ENCODE measurements around the gene MSH6.

The MSH6 gene

DNA sequence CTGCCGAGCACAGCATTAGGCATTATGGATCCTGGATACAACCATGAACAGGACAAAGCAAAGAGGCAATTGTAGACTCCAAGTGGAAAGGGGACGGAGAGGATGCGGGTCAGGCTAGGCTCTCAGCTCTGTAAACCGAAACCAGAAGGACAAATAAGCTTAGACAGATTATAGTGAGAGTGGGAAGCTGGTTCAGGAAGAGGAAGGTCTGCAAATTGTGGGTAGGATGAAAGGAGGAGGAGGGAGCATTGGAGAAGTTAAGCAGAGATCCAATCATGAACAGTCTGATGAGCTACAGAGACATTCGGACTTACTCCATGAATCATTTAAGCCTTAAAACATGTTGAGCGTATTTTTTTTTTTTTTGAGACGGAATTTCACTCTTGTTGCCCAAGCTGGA, 3.0 kb downstream of the MSH6 start:
- peak in 1 of 2 experiments; percentile 29 for DNase-seq (ENCODE audit: low read depth in 1 of 2, low spot score in 1 of 2)
- TF ChIP-seq JUND (IDR thresholded peaks at IDR 0.05; ENCODE audit: low read depth), result no peak
- in situ Hi-C loops (cut with HindIII; ENCODE audit: low pct_unique_long_range_greater_than_20kb, low sequenced_read_pairs), result no loop called here

DNA sequence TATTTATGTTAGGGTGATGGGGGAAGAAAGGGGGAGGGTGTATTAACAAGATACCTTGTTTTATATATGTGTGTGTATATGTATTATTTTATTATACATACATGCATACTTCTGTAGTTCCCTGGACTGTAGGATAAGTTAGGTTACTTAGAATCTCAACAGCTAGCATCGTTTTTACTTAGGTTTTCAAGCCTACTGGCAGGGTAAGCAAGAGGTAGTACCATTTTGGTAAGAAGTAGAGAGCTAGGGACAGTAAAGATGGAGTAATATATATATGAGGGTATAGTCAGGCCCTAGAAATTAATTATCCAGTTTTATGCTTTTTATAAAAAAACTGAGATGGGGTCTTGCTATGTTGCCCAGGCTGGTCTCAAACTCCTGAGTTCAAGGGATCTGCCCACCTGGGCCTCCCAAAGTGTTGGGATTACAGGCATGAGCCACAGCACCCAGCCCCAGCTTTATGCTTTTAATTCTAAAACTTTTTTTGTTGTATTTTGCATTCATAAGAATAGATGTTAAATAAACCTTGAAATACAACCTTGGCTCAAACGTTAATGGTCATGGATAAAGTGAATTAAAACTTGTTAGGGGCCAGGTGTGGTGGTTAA, 13.2 kb downstream of the MSH6 start:
- in situ Hi-C loops (cut with HindIII; ENCODE audit: low pct_unique_long_range_greater_than_20kb, low sequenced_read_pairs), result no loop called here
- DNase-seq (ENCODE audit: low read depth in 1 of 2, low spot score in 1 of 2), result no peak
- TF ChIP-seq JUND (IDR thresholded peaks at IDR 0.05; ENCODE audit: low read depth), result no peak

DNA sequence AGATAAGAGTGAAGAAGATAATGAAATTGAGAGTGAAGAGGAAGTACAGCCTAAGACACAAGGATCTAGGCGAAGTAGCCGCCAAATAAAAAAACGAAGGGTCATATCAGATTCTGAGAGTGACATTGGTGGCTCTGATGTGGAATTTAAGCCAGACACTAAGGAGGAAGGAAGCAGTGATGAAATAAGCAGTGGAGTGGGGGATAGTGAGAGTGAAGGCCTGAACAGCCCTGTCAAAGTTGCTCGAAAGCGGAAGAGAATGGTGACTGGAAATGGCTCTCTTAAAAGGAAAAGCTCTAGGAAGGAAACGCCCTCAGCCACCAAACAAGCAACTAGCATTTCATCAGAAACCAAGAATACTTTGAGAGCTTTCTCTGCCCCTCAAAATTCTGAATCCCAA, 15.7 kb downstream of the MSH6 start:
- DNase-seq (ENCODE audit: low read depth in 1 of 2, low spot score in 1 of 2), result no peak
- in situ Hi-C loops (cut with HindIII; ENCODE audit: low pct_unique_long_range_greater_than_20kb, low sequenced_read_pairs), result no loop called here
- no peak for TF ChIP-seq JUND (IDR thresholded peaks at IDR 0.05; ENCODE audit: low read depth)

DNA sequence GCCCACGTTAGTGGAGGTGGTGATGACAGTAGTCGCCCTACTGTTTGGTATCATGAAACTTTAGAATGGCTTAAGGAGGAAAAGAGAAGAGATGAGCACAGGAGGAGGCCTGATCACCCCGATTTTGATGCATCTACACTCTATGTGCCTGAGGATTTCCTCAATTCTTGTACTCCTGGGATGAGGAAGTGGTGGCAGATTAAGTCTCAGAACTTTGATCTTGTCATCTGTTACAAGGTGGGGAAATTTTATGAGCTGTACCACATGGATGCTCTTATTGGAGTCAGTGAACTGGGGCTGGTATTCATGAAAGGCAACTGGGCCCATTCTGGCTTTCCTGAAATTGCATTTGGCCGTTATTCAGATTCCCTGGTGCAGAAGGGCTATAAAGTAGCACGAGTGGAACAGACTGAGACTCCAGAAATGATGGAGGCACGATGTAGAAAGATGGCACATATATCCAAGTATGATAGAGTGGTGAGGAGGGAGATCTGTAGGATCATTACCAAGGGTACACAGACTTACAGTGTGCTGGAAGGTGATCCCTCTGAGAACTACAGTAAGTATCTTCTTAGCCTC, 16.2 kb downstream of the MSH6 start:
- in situ Hi-C loops (cut with HindIII; ENCODE audit: low pct_unique_long_range_greater_than_20kb, low sequenced_read_pairs), result no loop called here
- DNase-seq (ENCODE audit: low read depth in 1 of 2, low spot score in 1 of 2), result no peak
- TF ChIP-seq JUND (IDR thresholded peaks at IDR 0.05; ENCODE audit: low read depth), result no peak

DNA sequence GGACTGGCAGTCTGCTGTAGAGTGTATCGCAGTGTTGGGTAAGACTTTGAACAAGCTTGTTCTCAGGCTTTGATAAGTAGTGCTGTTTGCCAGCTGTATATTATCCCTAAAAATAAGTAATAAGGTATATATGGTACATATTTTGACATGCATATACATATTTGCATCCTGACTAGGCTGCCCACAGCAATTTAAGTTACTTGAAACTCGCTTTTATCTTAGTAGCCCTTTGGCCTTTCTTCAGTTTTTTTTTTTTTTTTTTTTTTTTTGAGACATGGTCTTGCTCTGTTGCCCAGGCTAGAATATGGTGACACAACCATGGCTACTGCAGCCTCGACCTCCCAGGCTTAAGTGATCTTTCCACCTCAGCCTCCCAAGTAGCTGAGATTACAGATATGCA, 18.2 kb downstream of the MSH6 start:
- in situ Hi-C loops (cut with HindIII; ENCODE audit: low pct_unique_long_range_greater_than_20kb, low sequenced_read_pairs), result no loop called here
- TF ChIP-seq JUND (IDR thresholded peaks at IDR 0.05; ENCODE audit: low read depth), result no peak
- no peak for DNase-seq (ENCODE audit: low read depth in 1 of 2, low spot score in 1 of 2)

DNA sequence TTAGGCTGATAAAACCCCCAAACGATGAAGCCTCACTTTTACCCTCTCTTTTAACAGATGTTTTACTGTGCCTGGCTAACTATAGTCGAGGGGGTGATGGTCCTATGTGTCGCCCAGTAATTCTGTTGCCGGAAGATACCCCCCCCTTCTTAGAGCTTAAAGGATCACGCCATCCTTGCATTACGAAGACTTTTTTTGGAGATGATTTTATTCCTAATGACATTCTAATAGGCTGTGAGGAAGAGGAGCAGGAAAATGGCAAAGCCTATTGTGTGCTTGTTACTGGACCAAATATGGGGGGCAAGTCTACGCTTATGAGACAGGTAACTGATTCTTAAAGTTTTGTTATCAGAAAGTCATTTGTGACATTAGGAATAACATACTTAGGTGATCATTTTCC, 20.4 kb downstream of the MSH6 start:
- no peak for TF ChIP-seq JUND (IDR thresholded peaks at IDR 0.05; ENCODE audit: low read depth)
- in situ Hi-C loops (cut with HindIII; ENCODE audit: low pct_unique_long_range_greater_than_20kb, low sequenced_read_pairs), result no loop called here

GRCh38 chr2:47803770-47804169, 20.8 kb downstream of the MSH6 start:
- no peak for DNase-seq (ENCODE audit: low read depth in 1 of 2, low spot score in 1 of 2)
- no peak for TF ChIP-seq JUND (IDR thresholded peaks at IDR 0.05; ENCODE audit: low read depth)
- in situ Hi-C loops (cut with HindIII; ENCODE audit: low pct_unique_long_range_greater_than_20kb, low sequenced_read_pairs), result no loop called here

More for the DNA sequence above, 20.4 kb downstream of the MSH6 start:
- no peak for DNase-seq (ENCODE audit: low read depth in 1 of 2, low spot score in 1 of 2)

DNA sequence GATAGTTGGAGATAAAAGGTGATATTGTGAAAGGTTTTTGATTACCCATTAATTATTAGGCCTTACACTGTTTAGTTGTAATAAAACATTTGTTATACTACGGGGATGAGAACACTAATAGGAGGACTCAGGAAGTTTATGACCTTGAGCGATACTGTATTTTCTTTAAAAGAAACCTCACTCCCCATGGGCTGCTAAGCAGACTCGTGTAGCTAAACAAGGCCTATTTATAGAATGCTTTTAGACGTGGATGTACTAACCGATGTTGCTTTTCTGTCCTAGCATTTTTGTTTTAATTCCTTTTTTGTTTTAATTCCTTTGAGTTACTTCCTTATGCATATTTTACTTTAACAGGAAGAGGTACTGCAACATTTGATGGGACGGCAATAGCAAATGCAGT, 22.9 kb downstream of the MSH6 start:
- TF ChIP-seq JUND (IDR thresholded peaks at IDR 0.05; ENCODE audit: low read depth), result no peak
- in situ Hi-C loops (cut with HindIII; ENCODE audit: low pct_unique_long_range_greater_than_20kb, low sequenced_read_pairs), result no loop called here
- DNase-seq (ENCODE audit: low read depth in 1 of 2, low spot score in 1 of 2), result no peak

DNA sequence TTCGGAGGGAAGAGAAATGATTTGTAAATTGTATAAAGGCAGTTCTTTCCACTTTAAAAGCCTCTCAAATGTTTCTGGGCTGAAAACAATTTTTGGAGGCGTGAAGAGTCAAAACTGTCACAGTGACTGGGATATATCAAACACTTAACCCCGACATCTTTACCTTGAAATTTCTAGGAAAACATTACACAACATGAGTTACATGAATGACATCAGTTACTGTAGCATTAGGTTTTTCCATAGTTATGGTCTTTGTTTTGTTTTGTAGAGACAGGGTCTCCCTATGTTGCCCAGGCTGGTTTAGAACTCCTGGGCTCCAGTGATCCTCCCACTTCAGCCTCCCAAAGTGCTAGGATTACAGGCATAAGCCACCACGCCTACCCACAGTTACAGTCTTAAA, 25.7 kb downstream of the MSH6 start:
- no peak for TF ChIP-seq JUND (IDR thresholded peaks at IDR 0.05; ENCODE audit: low read depth)
- DNase-seq (ENCODE audit: low read depth in 1 of 2, low spot score in 1 of 2), result no peak
- in situ Hi-C loops (cut with HindIII; ENCODE audit: low pct_unique_long_range_greater_than_20kb, low sequenced_read_pairs), result no loop called here

DNA sequence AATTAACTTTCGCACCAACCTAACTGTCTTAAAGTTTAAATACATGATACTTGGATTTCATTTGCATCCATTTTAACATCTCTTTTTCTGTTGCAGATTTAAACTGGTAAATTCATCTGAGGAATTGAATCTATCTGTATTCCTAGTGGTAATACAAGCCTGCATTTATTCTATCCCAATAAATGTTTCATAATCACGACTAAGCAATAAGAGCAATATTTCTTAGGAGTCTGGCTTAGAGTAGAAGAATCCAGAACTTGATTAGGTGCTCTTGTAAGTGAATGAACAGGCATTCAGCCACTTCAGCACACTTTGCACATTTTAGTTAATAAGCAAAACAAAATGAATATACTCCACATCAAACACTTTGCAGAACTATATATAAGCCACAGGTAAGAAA, 27.0 kb downstream of the MSH6 start:
- in situ Hi-C loops (cut with HindIII; ENCODE audit: low pct_unique_long_range_greater_than_20kb, low sequenced_read_pairs), result no loop called here

DNA sequence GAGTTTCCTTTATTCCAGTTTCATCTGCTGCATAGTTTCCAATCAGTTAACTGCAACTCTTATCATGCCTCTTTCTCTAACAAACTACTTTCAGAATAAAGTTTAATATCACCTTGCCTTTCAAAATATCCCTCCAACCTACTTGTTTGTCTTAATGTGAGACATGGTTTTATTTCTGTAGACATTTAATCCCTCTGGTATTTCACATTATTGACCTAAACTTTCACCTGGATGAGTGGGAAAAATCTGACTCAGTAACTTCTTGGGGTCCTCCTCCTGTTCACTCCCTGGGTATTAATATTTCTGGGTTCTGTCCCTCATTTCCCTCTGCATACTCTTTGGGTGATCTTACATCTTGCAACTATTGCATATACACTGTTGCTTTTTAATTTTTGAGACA, 27.9 kb downstream of the MSH6 start:
- TF ChIP-seq JUND (IDR thresholded peaks at IDR 0.05; ENCODE audit: low read depth), result no peak
- no peak for DNase-seq (ENCODE audit: low read depth in 1 of 2, low spot score in 1 of 2)
- in situ Hi-C loops (cut with HindIII; ENCODE audit: low pct_unique_long_range_greater_than_20kb, low sequenced_read_pairs), result no loop called here

More for the DNA sequence above, 27.0 kb downstream of the MSH6 start:
- TF ChIP-seq JUND (IDR thresholded peaks at IDR 0.05; ENCODE audit: low read depth), result no peak
- DNase-seq (ENCODE audit: low read depth in 1 of 2, low spot score in 1 of 2), result no peak

DNA sequence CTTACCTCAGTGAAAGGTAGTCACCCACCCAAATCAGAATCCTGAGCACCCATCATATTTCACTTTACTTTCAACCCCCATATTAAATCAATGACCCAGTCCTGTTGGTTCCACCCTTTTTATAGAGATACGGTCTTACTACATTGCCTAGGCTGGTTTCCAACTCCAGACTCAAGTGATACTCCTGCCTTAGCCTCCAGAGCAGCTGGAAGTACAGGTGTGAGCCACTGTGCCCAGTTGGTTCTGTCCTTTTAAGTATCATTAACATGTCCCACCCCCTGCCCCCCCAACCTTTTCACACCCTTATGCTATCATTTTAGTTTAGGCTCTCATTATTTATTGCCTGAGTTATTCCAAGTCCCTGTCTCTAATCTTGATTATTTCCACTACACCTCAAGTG, 28.7 kb downstream of the MSH6 start:
- DNase-seq (ENCODE audit: low read depth in 1 of 2, low spot score in 1 of 2), result no peak
- in situ Hi-C loops (cut with HindIII; ENCODE audit: low pct_unique_long_range_greater_than_20kb, low sequenced_read_pairs), result no loop called here
- no peak for TF ChIP-seq JUND (IDR thresholded peaks at IDR 0.05; ENCODE audit: low read depth)

DNA sequence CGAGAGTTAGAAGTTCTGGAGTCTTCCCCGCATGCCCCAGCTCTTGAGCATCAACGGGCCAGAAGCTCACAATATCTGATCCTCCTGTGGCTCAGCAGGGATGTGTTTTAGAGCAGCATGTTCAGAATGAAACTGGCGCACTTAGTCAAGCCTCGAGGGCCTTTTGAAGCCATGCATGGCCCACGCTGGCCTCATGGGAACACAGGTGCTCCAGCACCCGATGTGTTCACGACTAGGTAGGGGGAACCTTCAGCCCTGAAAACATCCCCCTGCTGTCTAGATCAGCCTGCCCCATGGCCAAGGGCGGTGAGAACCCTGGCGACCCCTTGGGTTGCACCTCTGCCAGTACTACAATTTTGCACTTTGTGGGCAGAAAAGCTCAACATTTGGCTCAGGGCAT, 32.8 kb downstream of the MSH6 start:
- in situ Hi-C loops (cut with HindIII; ENCODE audit: low pct_unique_long_range_greater_than_20kb, low sequenced_read_pairs), result no loop called here
- DNase-seq (ENCODE audit: low read depth in 1 of 2, low spot score in 1 of 2), result no peak
- TF ChIP-seq JUND (IDR thresholded peaks at IDR 0.05; ENCODE audit: low read depth), result no peak

- no peak for TF ChIP-seq JUND (IDR thresholded peaks at IDR 0.05; ENCODE audit: low read depth)
- DNase-seq (ENCODE audit: low read depth in 1 of 2, low spot score in 1 of 2), result no peak
Measured at GRCh38 chr2:47818777-47819176, 35.8 kb downstream of the MSH6 start.

More at GRCh38 chr2:47818777-47819176, 35.8 kb downstream of the MSH6 start:
- in situ Hi-C loops (cut with HindIII; ENCODE audit: low pct_unique_long_range_greater_than_20kb, low sequenced_read_pairs), result no loop called here

All from T47D (cell line).